Measurements from ENCODE around the gene HBD. TPM values are rescaled to one million over a fixed set of nuclear protein-coding genes. Genes with fewer than 3 reads are reported as not detected.

Gene HBD
- total RNA-seq, 1 donor from 2014 or later, result not detected

- H3K9me3 ChIP-seq, result no peaks in the 10 kb centered on the region
- no peak for DNase-seq
- TF ChIP-seq, protein P1, sequence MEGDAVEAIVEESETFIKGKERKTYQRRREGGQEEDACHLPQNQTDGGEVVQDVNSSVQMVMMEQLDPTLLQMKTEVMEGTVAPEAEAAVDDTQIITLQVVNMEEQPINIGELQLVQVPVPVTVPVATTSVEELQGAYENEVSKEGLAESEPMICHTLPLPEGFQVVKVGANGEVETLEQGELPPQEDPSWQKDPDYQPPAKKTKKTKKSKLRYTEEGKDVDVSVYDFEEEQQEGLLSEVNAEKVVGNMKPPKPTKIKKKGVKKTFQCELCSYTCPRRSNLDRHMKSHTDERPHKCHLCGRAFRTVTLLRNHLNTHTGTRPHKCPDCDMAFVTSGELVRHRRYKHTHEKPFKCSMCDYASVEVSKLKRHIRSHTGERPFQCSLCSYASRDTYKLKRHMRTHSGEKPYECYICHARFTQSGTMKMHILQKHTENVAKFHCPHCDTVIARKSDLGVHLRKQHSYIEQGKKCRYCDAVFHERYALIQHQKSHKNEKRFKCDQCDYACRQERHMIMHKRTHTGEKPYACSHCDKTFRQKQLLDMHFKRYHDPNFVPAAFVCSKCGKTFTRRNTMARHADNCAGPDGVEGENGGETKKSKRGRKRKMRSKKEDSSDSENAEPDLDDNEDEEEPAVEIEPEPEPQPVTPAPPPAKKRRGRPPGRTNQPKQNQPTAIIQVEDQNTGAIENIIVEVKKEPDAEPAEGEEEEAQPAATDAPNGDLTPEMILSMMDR (IDR thresholded peaks at IDR 0.05), result no peak
- H3K4me1 ChIP-seq, result no peaks in the 10 kb centered on the region
- intact Hi-C loops (cut with DNase I), result no loop called here
- no peaks in the 10 kb centered on the region for H3K27me3 ChIP-seq (ENCODE audit: low read depth)
- ATAC-seq, result no peak
- H3K27ac ChIP-seq, result no peak overlapping the region
- no peaks in the 10 kb centered on the region for H3K36me3 ChIP-seq
- H3K4me3 ChIP-seq, result no peak overlapping the region
These were observed 12.6 kb upstream of the HBD start for GRCh38 chr11:5246772-5247471.

GRCh38 chr11:5245155-5245554 is 10.9 kb upstream of the HBD start:
- TF ChIP-seq, protein P1 (IDR thresholded peaks at IDR 0.05), result no peak
- H3K27me3 ChIP-seq (ENCODE audit: low read depth), result no peaks in the 10 kb centered on the region
- no peak overlapping the region for H3K27ac ChIP-seq
- H3K4me3 ChIP-seq, result no peak overlapping the region
- ATAC-seq (no peak), DNase-seq (no peak)
- no peaks in the 10 kb centered on the region for H3K9me3 ChIP-seq
- no peaks in the 10 kb centered on the region for H3K36me3 ChIP-seq
- intact Hi-C loops (cut with DNase I), result no loop called here
- no peaks in the 10 kb centered on the region for H3K4me1 ChIP-seq

- H3K27ac ChIP-seq, result no peak overlapping the region
- intact Hi-C loops (cut with DNase I), result no loop called here
- TF ChIP-seq, protein P1 (IDR thresholded peaks at IDR 0.05), result no peak
- H3K9me3 ChIP-seq, result no peaks in the 10 kb centered on the region
- no peaks in the 10 kb centered on the region for H3K4me1 ChIP-seq
- H3K36me3 ChIP-seq, result no peaks in the 10 kb centered on the region
- no peaks in the 10 kb centered on the region for H3K27me3 ChIP-seq (ENCODE audit: low read depth)
- no peak overlapping the region for H3K4me3 ChIP-seq
- ATAC-seq (no peak), DNase-seq (no peak)
These were observed 9.5 kb upstream of the HBD start for GRCh38 chr11:5243816-5244180.

DNA sequence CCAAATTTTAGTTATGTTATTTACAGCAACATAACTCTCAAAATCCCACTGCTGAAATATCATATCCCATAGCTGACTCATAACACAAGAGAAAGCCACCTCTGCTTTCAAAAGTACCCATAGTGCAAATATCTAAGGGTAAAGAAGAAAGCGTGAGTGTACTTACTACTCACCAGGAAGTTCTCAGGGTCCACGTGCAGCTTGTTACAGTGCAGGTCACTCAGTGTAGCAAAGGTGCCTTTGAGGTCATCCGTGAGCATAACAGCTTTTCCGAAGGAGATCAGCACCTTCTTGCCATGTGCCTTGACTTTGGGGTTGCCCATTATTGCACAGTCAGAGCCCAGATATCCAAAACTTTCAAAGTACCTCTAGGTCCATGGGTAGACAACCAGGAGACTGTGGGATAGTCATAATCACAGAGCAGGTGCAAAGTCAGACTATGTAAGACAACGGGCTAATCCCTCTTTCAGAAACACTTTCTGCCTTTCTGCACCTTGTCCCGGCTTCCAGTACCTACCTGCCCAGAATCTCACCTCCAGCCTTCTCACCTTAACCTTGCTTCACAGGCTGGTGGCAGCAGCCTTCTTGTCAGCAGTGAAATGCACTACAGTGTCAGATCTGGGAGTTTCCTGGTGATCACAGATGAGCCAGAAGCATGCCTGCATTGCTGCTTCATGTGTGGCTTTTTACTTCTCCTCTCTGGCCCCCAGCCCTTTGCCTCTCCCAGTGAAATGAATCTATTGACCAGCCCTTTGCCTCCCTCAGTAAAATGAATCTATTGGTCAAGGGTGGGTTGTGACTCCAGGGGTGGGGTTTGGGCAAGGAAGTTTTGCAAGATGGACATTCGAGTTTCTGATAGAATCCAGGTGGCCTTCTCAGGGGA is 8.9 kb upstream of the HBD start:
- H3K27ac ChIP-seq, result no peak overlapping the region
- H3K4me1 ChIP-seq, result no peaks in the 10 kb centered on the region
- no peak for DNase-seq
- H3K9me3 ChIP-seq, result no peaks in the 10 kb centered on the region
- TF ChIP-seq, protein P1 (IDR thresholded peaks at IDR 0.05), result no peak
- intact Hi-C loops (cut with DNase I), result no loop called here
- H3K27me3 ChIP-seq (ENCODE audit: low read depth), result no peaks in the 10 kb centered on the region
- no peaks in the 10 kb centered on the region for H3K36me3 ChIP-seq
- no peak overlapping the region for H3K4me3 ChIP-seq
- ATAC-seq, result no peak

- Histone ChIP-seq H3K27ac (no peak overlapping the region), H3K36me3 (no peaks in the 10 kb centered on the region), H3K27me3 (ENCODE audit: low read depth) (no peaks in the 10 kb centered on the region), H3K9me3 (no peaks in the 10 kb centered on the region), H3K4me1 (no peaks in the 10 kb centered on the region), H3K4me3 (no peak overlapping the region)
- intact Hi-C loops (cut with DNase I), result no loop called here
- TF ChIP-seq, protein P1 (IDR thresholded peaks at IDR 0.05), result no peak
- ATAC-seq (no peak), DNase-seq (no peak)
These were observed 7.9 kb upstream of the HBD start for GRCh38 chr11:5242208-5242607.
